Measurements from ENCODE around the gene NID1.

GRCh38 chr1:235989105-235989504, 75.8 kb downstream of the NID1 start:
- TF ChIP-seq CTCF (conservative IDR thresholded peaks at IDR 0.05; ENCODE audit: low read depth, low read length) (no peak), ELK1 (IDR thresholded peaks at IDR 0.05; ENCODE audit: borderline replicate concordance, low read depth, low read length) (no peak), RCOR1 (IDR thresholded peaks at IDR 0.05; ENCODE audit: insufficient replicate concordance, low read length) (no peak), POLR2A (IDR thresholded peaks at IDR 0.05; ENCODE audit: low read depth, low read length) (no peak), MXI1 (IDR thresholded peaks at IDR 0.05; ENCODE audit: borderline replicate concordance, low read depth, low read length) (no peak), CEBPB (IDR thresholded peaks at IDR 0.05; ENCODE audit: low read depth, low read length) (no peak), MAFK (IDR thresholded peaks at IDR 0.05; ENCODE audit: low read depth, low read length) (no peak), BHLHE40 (IDR thresholded peaks at IDR 0.05; ENCODE audit: low read depth, low read length) (no peak), SMC3 (IDR thresholded peaks at IDR 0.05; ENCODE audit: low read depth, low read length) (no peak), USF2 (IDR thresholded peaks at IDR 0.05; ENCODE audit: low read depth, low read length) (no peak), FOS (IDR thresholded peaks at IDR 0.05; ENCODE audit: low read depth, low read length) (no peak), RFX5 (IDR thresholded peaks at IDR 0.05; ENCODE audit: low read depth, low read length) (no peak)
